ENCODE measurements around the gene CLTC. TPM values are rescaled to one million over a fixed set of nuclear protein-coding genes. Genes with fewer than 3 reads are reported as not detected.
"Not testable (repeated sequence)": the region's sequence is repeated elsewhere in the genome, so short reads cannot be mapped to it uniquely, and the experiment has no call there.

The CLTC gene
- total RNA-seq, 2 experiments from 2014 or later = 154 to 161 TPM

- Mint-ChIP-seq H3K4me1 (peaks cover 27% of the 10 kb centered on the region), H3K27me3 (no peaks in the 10 kb centered on the region), H3K4me3 (no peak overlapping the region), H3K9me3 (no peaks in the 10 kb centered on the region), H3K27ac (no peak overlapping the region), H3K36me3 (peaks cover 36% of the 10 kb centered on the region)
- no peak for DNase-seq
Observed at GRCh38 chr17:59647288-59647687, 27.6 kb downstream of the CLTC start.

- DNase-seq = no peak
- Mint-ChIP-seq H3K27ac (no peak overlapping the region), H3K9me3 (no peaks in the 10 kb centered on the region), H3K27me3 (no peaks in the 10 kb centered on the region), H3K4me1 (peaks cover 18% of the 10 kb centered on the region), H3K4me3 (no peak overlapping the region), H3K36me3 (peaks cover 41% of the 10 kb centered on the region)
Observed at GRCh38 chr17:59649886-59650285, 30.2 kb downstream of the CLTC start.

- DNase-seq = no peak
- Mint-ChIP-seq H3K4me1 (peaks cover 18% of the 10 kb centered on the region), H3K27me3 (no peaks in the 10 kb centered on the region), H3K4me3 (no peak overlapping the region), H3K27ac (no peak overlapping the region), H3K36me3 (peaks cover 39% of the 10 kb centered on the region), H3K9me3 (no peaks in the 10 kb centered on the region)
Observed at GRCh38 chr17:59650642-59651041, 30.9 kb downstream of the CLTC start.

- peaks cover 18% of the 10 kb centered on the region for H3K4me1 Mint-ChIP-seq
- DNase-seq = no peak
- no peak overlapping the region for H3K27ac Mint-ChIP-seq
Observed at GRCh38 chr17:59651346-59651745, 31.7 kb downstream of the CLTC start.

GRCh38 chr17:59652119-59652518 lies 32.4 kb downstream of the CLTC start:
- Mint-ChIP-seq H3K9me3 (no peaks in the 10 kb centered on the region), H3K4me1 (peaks cover 18% of the 10 kb centered on the region), H3K27ac (no peak overlapping the region), H3K36me3 (peaks cover 34% of the 10 kb centered on the region), H3K27me3 (no peaks in the 10 kb centered on the region), H3K4me3 (no peak overlapping the region)
- no peak for DNase-seq

More at GRCh38 chr17:59651346-59651745, 31.7 kb downstream of the CLTC start:
- Mint-ChIP-seq H3K4me3 (no peak overlapping the region), H3K36me3 (peaks cover 39% of the 10 kb centered on the region), H3K27me3 (no peaks in the 10 kb centered on the region), H3K9me3 (no peaks in the 10 kb centered on the region)

GRCh38 chr17:59656624-59657023 lies 36.9 kb downstream of the CLTC start:
- DNase-seq, H3K9me3 Mint-ChIP-seq, H3K27me3 Mint-ChIP-seq, H3K4me1 Mint-ChIP-seq, H3K4me3 Mint-ChIP-seq, H3K27ac Mint-ChIP-seq: not testable (repeated sequence)
- peaks cover 20% of the 10 kb centered on the region for H3K36me3 Mint-ChIP-seq

- peaks cover under 1% of the 10 kb centered on the region for H3K36me3 Mint-ChIP-seq
- H3K4me1 Mint-ChIP-seq = peaks cover 20% of the 10 kb centered on the region
- H3K9me3 Mint-ChIP-seq = no peaks in the 10 kb centered on the region
- H3K4me3 Mint-ChIP-seq = no peak overlapping the region
- no peaks in the 10 kb centered on the region for H3K27me3 Mint-ChIP-seq
- no peak for DNase-seq
- no peak overlapping the region for H3K27ac Mint-ChIP-seq
Observed at GRCh38 chr17:59666235-59666634, 46.5 kb downstream of the CLTC start.

GRCh38 chr17:59668816-59669215 lies 49.1 kb downstream of the CLTC start:
- Mint-ChIP-seq H3K27me3 (no peaks in the 10 kb centered on the region), H3K36me3 (peaks cover 4% of the 10 kb centered on the region), H3K4me3 (no peak overlapping the region), H3K27ac (peak overlapping the region; percentile 70), H3K4me1 (peaks cover 26% of the 10 kb centered on the region), H3K9me3 (no peaks in the 10 kb centered on the region)
- no peak for DNase-seq

- peaks cover 4% of the 10 kb centered on the region for H3K36me3 Mint-ChIP-seq
- no peak overlapping the region for H3K27ac Mint-ChIP-seq
- H3K9me3 Mint-ChIP-seq = no peaks in the 10 kb centered on the region
- H3K27me3 Mint-ChIP-seq = no peaks in the 10 kb centered on the region
- H3K4me1 Mint-ChIP-seq = peaks cover 26% of the 10 kb centered on the region
- H3K4me3 Mint-ChIP-seq = no peak overlapping the region
- DNase-seq = no peak
Observed at GRCh38 chr17:59669411-59669810, 49.7 kb downstream of the CLTC start.

GRCh38 chr17:59669944-59670343 lies 50.2 kb downstream of the CLTC start:
- Mint-ChIP-seq H3K9me3 (no peaks in the 10 kb centered on the region), H3K36me3 (peaks cover 4% of the 10 kb centered on the region), H3K27ac (peak overlapping the region; percentile 47), H3K27me3 (no peaks in the 10 kb centered on the region), H3K4me1 (peaks cover 26% of the 10 kb centered on the region), H3K4me3 (no peak overlapping the region)
- no peak for DNase-seq

GRCh38 chr17:59671386-59671785 lies 51.7 kb downstream of the CLTC start:
- Mint-ChIP-seq H3K9me3 (no peaks in the 10 kb centered on the region), H3K4me3 (no peak overlapping the region), H3K4me1 (peaks cover 26% of the 10 kb centered on the region), H3K27me3 (no peaks in the 10 kb centered on the region), H3K27ac (peak overlapping the region; percentile 50), H3K36me3 (peaks cover 5% of the 10 kb centered on the region)
- no peak for DNase-seq

GRCh38 chr17:59675231-59675630 lies 55.5 kb downstream of the CLTC start:
- H3K4me3 Mint-ChIP-seq = no peak overlapping the region
- H3K36me3 Mint-ChIP-seq = peaks cover 10% of the 10 kb centered on the region
- DNase-seq = no peak
- H3K27ac Mint-ChIP-seq = peak overlapping the region; percentile 1
- H3K4me1 Mint-ChIP-seq = peaks cover 10% of the 10 kb centered on the region
- H3K9me3 Mint-ChIP-seq = no peaks in the 10 kb centered on the region
- no peaks in the 10 kb centered on the region for H3K27me3 Mint-ChIP-seq

GRCh38 chr17:59676716-59677115 lies 57.0 kb downstream of the CLTC start:
- Mint-ChIP-seq H3K36me3 (peaks cover 7% of the 10 kb centered on the region), H3K27ac (peak overlapping the region; percentile 14), H3K4me3 (no peak overlapping the region), H3K27me3 (no peaks in the 10 kb centered on the region), H3K9me3 (no peaks in the 10 kb centered on the region), H3K4me1 (peaks cover 2% of the 10 kb centered on the region)
- no peak for DNase-seq

- H3K9me3 Mint-ChIP-seq = no peaks in the 10 kb centered on the region
- H3K4me1 Mint-ChIP-seq = peaks cover 3% of the 10 kb centered on the region
- H3K27me3 Mint-ChIP-seq = no peaks in the 10 kb centered on the region
- DNase-seq = no peak
- peak overlapping the region; percentile 29 for H3K27ac Mint-ChIP-seq
- H3K36me3 Mint-ChIP-seq = peaks cover 13% of the 10 kb centered on the region
- H3K4me3 Mint-ChIP-seq = no peak overlapping the region
Observed at GRCh38 chr17:59678918-59679317, 59.2 kb downstream of the CLTC start.

GRCh38 chr17:59680314-59680713 lies 60.6 kb downstream of the CLTC start:
- Mint-ChIP-seq H3K27ac (no peak overlapping the region), H3K4me1 (peaks cover 3% of the 10 kb centered on the region), H3K27me3 (no peaks in the 10 kb centered on the region), H3K36me3 (peaks cover 20% of the 10 kb centered on the region), H3K4me3 (no peak overlapping the region), H3K9me3 (no peaks in the 10 kb centered on the region)
- no peak for DNase-seq

- peaks cover 9% of the 10 kb centered on the region for H3K4me1 Mint-ChIP-seq
- peaks cover 16% of the 10 kb centered on the region for H3K36me3 Mint-ChIP-seq
- DNase-seq = no peak
- H3K4me3 Mint-ChIP-seq = no peak overlapping the region
- H3K27me3 Mint-ChIP-seq = no peaks in the 10 kb centered on the region
- H3K9me3 Mint-ChIP-seq = no peaks in the 10 kb centered on the region
- no peak overlapping the region for H3K27ac Mint-ChIP-seq
Observed at GRCh38 chr17:59683283-59683682, 63.6 kb downstream of the CLTC start.

- Mint-ChIP-seq H3K4me1 (peaks cover 9% of the 10 kb centered on the region), H3K9me3 (no peaks in the 10 kb centered on the region), H3K4me3 (no peak overlapping the region), H3K36me3 (peaks cover 16% of the 10 kb centered on the region), H3K27me3 (no peaks in the 10 kb centered on the region), H3K27ac (no peak overlapping the region)
- no peak for DNase-seq
Observed at GRCh38 chr17:59684967-59685366, 65.3 kb downstream of the CLTC start.
